ENCODE data around the gene MAP1LC3C. TPM values are rescaled to one million over a fixed set of nuclear protein-coding genes. Genes with fewer than 3 reads are reported as not detected.

Gene MAP1LC3C
- total RNA-seq, 2 donors from 2014 or later = 0.34 to 0.62 TPM

Other genes with a start within 250 kb of the MAP1LC3C start
- gene EXO1, start 150.9 kb downstream of the MAP1LC3C start, total RNA-seq = 1 to 10 TPM in 1 of 2 donors, under 1 TPM in 1; 0.24 to 1.1 TPM
- gene BECN2, start 41.3 kb downstream of the MAP1LC3C start, total RNA-seq = not detected